SIG-M5 (cell line): ENCODE results near the gene DSCAML1.

Experiments
- DNase-seq: peaks from one replicate; lab custom pipeline; 2025; lab: John Stamatoyannopoulos, UW

Gene DSCAML1

DNA sequence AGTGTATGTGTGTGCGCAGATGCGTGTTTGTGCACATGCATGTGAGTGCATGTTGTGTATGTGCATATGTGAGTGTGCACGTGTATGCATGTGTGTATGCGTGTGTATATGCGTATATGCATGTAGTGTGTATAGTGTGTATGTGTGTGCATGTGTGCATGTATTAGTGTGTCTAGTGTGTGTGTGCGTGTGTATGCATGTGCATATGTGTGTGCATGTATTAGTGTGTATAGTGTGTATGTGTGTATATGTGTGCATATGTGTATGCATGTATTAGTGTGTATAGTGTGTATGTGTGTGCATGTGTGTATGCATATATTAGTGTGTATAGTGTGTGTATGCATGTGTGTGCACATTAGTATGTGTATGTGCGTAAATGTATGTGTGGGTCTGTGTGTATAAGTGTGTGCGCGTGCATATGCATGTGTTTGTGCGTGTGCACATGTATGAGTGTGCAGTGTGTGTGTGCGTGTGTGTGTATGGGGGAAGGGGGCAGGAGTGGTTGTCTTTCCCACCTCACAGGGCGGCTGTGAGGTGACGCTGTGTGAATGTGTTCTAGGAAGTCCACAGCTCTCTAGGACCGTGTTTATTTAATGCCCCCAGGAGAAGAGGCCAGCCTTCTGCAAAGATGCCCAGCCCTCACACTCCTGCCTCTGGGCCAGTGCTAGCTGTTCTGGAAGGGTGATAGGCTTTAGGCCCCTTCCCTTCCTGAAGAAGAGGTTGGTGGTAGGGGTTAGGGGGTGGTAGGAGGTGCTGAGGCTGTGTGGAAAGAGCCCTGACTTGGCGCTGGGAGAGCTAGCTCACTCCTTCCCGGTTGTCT lies 354.8 kb downstream of the DSCAML1 start:
- no peak for DNase-seq

DNA sequence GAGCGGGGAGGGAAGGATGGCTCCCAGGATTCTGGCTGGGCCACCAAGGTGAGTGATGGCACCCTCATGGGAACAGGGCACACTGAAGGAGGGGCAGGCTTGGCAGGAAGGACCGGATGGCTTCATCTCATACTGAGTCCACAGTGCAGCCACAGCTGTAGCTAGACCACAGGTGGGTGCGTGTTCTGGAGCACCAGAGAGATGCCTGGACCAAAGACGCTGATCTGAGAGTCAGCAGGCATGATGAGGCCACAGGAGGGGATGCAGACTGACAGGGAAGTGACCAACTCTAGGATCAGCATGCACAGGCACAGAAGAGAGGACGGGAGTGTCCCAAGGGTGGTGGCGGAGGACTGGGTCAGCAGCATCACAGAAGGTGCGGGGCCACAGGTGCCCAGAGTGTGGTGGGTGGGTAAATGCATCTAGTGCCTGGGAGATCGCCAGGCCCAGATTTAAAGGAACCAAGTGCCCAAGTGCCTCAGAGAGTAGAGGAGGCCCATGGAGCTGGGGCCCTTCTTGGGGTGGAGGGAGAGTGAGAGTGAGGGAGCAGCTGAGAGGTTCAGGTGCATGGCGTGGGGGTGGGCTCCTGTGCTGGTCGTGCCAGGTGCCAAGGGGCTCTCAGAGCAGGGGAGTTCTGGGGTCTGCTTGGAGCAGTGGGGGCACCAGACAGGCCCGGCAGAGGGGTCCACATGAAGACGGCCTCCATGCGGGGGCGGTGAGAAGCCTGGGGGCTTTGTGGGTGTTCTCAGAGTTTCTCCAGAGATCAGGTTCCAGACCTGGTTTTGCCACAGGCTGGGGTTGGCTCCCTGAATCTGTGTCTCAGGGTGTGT lies 355.7 kb downstream of the DSCAML1 start:
- no peak for DNase-seq

DNA sequence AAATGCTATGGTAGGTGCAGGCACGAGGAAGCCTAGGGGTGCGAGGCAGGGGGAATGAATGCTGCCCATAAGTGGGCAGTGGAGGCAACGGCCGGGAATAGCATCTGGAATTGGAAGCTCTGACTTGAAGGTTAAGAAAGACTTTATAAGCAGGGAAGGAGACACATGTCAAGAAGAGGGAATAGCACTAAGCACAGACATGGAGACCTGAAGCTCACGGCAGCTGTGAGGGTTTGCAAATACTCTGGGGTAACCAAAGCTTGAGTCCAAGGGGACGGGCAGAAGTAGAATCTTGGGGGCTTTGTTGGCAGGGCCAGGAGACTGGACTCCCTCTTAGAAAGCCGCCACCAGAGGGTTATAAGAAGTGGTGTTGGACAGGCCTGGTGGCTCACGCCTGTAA lies 356.8 kb downstream of the DSCAML1 start:
- DNase-seq, result no peak

DNA sequence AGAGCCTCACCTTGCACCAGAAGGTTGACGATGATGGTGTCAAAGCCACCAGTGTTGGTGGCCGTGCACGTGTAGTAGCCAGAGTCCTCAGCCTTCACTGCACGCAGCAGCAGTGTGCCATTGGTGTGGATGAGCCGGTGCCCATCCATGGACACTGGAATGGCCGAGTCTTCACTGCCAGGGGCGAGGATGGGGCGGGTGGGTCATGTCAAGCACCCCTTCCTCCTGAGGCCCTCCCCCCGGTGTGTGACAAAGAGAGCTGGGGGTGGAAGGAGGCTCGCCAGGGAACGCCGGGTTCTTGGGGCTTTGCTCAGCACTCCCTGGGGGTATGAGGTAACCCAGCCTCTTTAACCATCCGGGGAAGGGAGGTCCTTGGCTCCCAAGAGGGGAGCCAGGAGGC lies 357.8 kb downstream of the DSCAML1 start:
- no peak for DNase-seq

DNA sequence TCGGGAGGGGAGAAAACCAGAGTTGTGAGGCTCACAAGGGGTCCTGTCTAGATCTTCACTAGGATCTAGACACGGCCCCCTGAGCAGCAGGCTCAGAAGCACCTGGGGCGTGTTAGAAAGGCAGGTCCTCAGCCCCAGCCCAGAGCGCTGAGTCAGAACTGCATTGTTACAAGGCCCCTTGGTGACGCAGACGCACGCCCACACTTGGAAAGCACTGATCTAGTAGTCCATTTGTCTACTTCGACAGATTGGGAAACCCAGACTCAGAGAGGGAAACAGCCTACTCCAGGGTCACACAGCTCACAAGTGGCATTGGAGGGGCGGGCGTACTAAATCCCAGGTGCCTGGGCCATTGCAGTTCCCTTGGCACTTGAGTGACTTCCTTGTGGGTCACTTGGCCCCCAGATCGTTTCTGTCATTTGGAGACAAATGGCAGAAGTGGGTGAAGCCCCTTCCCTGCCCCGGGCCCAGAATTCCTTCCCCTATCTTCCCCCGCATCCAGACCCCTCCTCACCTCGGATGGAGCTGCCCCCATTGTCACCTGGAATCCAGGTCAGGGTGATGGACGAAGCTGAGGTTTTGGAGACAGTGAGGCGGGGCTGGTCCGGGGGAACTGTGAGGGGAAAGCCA lies 358.5 kb downstream of the DSCAML1 start:
- DNase-seq, result no peak

DNA sequence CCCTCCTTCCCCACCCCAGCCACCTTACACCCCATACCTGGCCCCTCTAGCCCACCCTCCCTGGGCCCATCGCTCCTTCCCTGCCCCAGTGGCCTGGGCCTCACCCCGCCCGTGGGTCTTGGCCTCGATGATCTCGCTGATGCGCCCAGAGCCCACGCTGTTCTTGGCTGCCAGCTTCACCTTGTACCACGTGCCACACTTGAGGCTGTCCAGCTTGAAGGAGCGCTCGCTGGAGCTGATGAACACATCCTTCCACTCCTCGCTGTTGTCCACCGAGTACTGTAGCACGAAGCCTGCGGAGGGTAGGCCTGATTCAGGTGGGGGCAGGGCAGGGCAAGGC lies 359.3 kb downstream of the DSCAML1 start:
- DNase-seq, result no peak

DNA sequence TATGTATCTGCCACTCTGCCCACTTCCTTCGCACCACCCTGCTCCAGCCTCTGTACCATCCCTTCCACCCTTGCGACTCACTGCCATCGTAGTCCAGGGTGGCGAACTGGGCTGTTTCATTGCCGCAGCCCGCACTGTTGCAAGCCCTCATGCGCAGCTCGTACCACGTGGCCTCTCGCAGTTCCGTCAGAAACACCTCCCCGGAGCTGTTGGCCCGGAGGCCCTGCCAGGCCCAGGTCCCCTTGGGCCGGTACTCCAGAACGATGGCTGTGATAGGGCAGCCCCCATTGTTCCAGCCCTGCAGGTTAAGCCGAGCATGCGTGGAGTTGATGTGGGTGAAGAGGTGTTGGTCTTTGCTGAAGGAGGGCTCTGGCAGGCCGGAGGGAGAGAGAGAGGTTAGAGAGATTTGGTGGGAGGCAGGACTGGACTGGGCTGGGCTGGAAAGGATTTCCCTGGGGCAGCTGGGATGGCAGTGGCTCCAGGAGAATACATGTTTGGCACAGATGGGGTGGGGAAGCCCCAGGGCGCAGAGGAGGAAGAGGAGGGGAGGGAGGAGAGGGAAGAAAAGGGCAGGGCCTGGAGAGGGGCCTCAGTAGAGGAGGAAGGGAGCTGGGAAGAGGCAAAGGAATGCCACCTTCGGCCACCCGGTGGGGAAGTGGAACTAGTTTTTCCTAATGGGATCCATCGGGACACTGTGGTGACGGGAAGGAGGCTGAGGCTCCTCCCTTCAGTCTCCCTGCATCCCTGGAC lies 359.8 kb downstream of the DSCAML1 start:
- DNase-seq, result no peak

DNA sequence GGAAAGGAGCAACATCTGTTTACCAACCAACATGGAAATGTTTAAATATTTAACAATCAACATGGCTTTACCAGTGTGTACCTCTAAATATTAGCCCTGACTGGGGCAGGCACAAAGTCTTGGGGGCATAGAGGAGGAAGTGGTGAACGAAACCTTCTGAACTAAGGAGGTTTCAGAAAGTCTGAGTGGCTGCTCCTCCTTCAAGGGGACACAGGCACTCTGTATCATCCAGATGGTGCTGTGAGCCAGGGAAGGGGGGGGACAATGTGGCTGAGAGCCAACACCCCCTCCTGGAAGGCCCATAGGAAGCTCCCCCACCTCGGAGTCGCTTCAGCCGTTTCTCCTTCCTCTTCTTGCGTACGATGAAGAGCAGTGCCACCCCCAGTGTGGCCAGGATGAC lies 361.7 kb downstream of the DSCAML1 start:
- no peak for DNase-seq

DNA sequence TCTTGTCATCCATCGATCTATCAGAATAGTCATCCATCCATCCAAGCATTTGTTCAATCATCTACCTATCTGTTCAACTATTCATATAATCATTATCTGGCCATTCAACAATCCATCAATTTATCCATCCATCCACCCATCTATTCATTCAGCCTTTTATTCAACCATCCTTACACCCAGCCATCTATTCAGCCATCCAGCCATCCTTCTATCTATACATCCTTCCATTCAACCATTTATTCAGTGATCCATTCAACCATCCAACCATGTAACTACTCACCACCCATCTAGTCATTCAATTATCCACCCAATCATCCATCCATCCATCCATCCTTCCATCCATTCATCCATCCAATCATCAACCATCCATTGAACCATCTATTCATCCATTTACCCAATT lies 362.5 kb downstream of the DSCAML1 start:
- DNase-seq, result no peak

DNA sequence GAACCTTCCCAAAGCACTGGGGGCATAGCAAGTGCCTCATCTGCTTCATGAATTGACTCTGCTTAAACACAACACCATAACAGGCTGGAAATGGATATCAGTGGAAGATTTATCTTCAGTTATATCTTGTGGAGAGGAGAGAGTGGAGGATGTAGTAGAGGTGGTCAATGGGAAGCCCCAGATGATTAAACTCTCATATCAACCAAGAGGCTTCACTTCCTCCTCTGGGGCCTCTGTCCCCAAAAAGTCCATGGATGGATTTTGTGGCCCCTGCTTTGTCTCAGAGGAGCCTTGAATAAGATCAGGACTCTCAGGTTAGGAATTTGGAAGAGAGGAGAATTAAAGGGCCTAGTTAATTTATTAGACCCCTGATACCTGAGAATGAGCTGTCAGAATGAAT lies 363.3 kb downstream of the DSCAML1 start:
- DNase-seq, result no peak

DNA sequence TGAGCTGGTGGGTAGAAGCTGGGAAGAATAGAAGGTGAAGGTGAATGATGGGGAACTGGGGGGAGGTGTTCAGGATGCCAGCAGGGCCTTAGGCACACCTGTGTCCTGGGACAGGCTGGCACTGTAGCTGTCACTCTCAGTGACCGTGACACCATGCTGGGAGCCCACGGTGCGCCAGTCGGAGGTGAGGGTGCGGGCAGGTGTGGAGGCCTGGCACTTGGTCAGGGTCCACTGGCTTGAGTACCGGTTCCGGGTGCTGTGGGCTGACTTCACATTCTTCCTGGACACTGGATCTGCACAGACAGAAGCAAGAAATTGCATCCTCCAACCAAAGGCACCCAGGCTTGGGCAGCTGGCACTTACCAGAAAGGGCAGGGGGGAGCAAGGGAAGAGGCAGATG lies 365.6 kb downstream of the DSCAML1 start:
- no peak for DNase-seq

DNA sequence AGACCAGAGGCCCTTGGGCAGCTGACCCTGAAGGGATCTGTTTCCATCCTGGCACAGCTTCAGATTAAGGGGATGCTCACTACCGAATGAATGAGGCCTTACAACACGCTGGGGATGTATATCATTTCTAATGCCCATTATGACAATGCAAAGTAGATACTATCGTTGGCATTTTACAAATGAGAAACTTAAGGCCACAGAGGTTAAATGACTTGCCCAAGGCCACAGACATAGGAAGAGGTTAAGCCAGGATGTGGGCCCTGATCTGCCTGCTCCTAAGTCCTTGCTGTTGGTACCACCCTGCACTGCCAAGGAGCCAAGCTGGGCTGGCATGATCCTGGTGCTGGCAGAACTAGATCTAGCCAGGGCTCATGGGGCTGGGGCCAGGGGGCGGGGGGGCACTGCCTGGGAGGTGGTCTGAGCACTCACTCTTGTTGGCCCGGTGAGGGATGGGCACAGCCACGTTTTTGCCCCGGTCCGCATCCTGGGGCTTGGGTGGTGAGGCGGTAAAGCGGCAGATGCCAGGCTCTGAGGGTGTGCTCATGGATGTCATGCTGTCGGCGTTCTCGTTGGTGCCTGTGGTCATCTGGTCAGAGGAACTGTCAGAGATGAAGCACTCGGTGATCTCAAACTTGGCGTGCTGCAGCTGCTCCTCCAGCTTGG lies 366.6 kb downstream of the DSCAML1 start:
- DNase-seq, result no peak

DNA sequence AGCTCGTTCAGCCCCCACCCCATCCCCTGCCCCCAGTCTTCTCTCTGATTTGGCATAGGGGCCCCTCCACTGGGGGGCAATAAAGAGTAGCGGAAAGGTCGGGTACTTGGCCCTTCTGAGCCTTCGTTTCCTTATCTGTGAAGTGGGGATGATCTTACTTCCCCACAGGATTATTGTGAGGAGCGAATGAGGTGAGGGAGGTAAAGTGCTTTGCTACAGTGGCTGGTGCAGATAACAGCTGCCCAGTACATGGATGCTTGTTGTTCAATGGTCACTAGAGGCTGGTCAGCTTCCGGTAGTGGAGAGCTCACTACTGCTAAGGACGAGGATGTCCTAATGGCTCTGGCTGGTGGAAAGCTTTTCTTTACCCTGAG lies 368.2 kb downstream of the DSCAML1 start:
- no peak for DNase-seq

DNA sequence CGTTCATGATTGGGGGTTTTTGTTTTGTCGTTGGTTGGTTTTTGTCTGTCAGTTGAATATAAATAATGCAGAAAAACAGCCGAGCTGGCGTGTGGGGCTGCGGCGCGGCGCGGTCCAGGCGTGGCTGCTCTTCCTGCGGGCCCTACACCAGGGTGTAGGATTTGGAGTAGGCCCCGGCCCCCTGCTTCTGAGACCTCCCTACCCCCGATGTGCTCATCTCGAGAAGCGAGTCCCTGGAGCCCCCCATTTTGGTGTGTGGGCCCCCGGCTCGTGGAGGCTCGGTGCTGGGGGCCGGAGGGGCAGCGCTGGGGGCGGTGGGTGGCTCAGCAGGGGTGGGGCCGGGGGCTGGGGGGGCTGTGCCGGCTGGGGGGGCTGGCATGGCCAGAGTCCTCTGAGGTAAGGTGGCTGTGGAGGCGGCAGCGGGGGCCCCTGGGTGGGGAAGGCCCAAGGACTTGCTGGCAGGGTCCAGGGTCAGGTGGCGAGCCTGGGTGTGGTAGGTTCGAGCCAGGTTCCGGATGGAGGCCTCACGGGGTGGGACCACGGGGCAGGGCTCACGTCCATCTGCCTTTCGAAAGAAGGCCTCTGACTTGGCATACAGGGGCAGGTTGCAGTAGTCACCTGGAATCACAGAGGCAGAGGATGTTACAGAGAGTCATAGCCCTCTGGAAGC lies 368.7 kb downstream of the DSCAML1 start:
- DNase-seq, result no peak

DNA sequence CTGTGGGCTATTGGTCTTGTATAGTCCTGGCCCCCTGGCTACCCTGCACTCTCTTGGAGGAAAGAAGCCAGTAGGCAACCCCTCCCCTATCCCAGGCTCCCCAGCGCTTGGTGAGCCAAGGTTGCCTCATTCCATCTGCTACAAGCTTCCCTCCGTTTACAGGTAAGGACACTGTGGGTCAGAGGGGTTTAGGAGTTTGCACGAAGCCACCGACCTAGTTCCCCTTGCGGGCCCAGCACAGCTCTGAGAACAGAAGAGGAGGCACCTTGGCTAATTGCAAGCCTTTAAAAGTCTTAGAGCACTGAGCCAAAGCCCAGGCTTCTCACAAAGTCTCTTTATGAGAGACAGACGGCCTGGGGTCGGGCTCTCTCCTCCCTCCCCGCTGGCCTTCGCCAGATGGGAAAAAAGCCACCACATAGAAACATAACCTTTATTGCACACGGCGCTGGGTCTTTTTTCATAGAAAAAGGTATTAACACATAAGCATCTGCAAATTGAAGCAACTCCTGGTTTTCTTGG lies 369.6 kb downstream of the DSCAML1 start:
- DNase-seq, result no peak

DNA sequence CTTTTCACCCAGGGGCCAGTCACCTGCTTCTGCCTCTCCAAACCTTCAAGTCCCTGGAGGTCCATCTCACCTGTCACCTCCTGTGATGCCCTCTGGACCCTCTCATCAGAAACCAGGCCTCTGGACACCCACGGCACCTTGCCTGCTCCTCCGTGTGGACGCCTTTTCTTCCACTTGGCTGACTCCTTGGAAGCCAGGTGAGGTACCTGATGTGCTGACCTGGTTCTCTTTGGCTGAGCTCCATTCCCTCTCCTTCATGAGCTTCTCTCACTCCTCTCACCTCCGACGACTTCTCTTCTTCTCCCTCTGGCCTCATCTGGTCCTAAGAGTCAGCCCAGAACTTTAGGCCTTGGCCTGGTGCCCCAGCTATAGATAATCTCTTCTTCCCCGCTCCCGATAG lies 370.1 kb downstream of the DSCAML1 start:
- no peak for DNase-seq

DNA sequence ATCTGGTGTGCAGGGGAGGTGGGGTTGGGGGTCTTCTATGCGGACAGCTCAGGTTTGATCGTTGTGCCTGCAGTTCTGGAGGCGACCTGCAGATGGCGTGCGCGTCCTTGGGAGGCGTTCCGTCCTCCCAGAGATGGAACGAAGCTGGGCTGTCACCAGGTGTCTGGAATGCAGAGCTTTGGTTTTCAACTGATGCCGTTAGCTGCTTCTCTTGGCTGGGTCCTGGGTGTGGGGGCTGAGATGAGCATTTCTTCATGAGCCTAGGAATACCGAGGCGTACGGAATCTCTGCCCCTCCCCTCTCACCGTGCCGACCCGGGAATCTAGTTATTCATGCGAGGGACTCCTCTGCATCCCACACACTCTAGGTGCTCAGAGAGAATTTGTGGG lies 370.7 kb downstream of the DSCAML1 start:
- DNase-seq, result no peak

DNA sequence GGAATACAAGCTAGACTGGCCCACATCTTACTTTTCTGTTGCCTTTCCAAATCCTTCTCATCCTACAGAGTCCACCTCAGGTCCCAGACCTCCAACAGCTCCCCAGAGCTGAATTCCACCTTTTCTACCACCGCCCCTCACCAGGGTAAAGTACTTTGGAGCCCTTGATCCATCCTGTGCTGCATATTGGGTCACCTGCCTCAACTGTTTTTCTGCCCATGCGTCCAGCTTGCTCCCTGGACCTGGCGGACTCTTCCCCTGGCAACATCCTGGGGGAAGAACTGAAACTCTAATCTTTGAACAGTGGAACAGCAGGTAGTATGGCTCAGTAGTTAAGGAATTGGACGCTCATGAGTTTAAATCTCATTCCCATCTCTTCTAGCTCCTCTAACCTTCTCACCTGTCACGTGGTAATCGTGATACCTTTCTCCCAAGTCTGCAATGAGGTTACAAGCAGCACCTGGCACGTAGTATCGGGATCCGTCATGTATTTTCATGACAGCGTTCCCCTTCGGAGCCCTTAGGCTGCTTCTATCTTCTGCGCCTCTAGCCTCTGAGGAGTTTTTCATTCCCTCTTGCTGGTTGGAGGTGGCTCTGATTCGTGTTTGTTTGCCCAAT lies 371.2 kb downstream of the DSCAML1 start:
- no peak for DNase-seq

DNA sequence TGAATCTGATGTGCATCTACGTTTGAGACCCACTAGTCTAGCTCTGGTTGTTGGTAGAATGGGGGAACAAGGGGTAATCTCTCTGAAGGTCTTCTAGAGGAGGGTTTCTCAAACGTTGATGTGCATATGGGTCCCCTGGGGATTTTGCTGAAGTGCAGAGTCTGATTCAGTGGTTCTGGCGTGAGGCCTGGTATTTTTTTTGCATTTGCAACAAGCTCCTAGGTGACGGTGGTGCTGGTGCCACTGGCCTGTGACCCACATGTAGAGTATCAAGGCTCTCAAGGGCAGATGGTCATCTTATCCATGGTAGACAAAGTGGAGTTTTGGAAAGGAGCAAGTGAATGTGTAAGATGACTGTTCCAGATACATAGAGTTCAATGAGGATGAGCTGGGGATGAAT lies 372.2 kb downstream of the DSCAML1 start:
- DNase-seq, result no peak

DNA sequence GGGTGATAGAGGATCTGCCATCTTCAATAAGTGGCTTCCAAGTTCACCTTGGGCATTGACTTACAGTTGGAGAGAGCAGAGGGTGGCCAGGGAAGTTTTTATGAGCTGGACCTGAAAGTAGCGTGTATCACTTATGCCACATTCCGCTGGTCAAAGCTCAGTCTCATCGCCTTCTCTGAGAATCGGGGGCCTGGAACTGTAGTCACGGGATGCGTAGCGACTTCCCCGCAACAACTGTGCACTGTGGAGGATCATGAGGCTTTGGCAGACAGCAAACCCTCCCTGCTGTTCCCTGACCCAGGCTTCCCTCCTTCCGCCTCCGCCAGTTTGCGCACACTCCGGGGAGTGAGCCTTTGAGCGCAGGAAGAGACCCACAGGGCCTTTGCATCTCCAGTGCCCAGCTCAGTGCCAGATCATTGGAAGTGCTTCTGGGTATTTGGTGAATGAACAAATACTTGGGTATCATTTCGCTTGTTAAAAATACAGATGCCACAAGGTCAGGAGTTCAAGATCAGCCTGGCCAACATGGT lies 373.9 kb downstream of the DSCAML1 start:
- no peak for DNase-seq
